Mesendoderm (in vitro differentiated cells): ENCODE measurements around the gene KRTAP10-12.

Experiments used
- DNase-seq: peaks from one replicate; pipeline ENCODE4 v3.0.0; 2013
- H2AK5ac ChIP-seq: 2 replicates; pipeline ENCODE4 v1.6.1; 2013; ENCODE audit warnings: low read length, inconsistent platforms
- H2BK120ac ChIP-seq: 2 replicates; pipeline ENCODE4 v1.6.1; 2013; ENCODE audit warnings: low read depth, mild to moderate bottlenecking, low read length, moderate library complexity, mixed read lengths
- H2BK15ac ChIP-seq: replicated peaks from 2 replicates; pipeline ENCODE4 v1.6.1; 2013; ENCODE audit warnings: low read depth, mild to moderate bottlenecking, moderate library complexity
- H2BK5ac ChIP-seq: 2 replicates; pipeline ENCODE4 v1.6.1; 2013; ENCODE audit warnings: low read length, inconsistent platforms
- H3K18ac ChIP-seq: 2 replicates; pipeline ENCODE4 v1.6.1; 2013; ENCODE audit warnings: mild to moderate bottlenecking, low read length, mixed read lengths
- H3K23ac ChIP-seq: one replicate; pipeline ENCODE4 v1.6.1; 2013; ENCODE audit warnings: low read length
- H3K27ac ChIP-seq: 2 replicates; pipeline ENCODE4 v1.5.1; 2013; ENCODE audit warnings: low read depth, mild to moderate bottlenecking, inconsistent platforms, low read length, moderate library complexity
- H3K27me3 ChIP-seq: 2 replicates; pipeline ENCODE4 v1.6.1; 2013; ENCODE audit warnings: low read length, control low read depth, mild to moderate bottlenecking, inconsistent platforms; ENCODE audit not compliant: insufficient read depth, poor library complexity
- H3K36me3 ChIP-seq: 2 replicates; pipeline ENCODE4 v1.6.1; 2013; ENCODE audit warnings: low read length, inconsistent platforms; ENCODE audit not compliant: control insufficient read depth, insufficient read depth
- H3K4ac ChIP-seq: one replicate; pipeline ENCODE4 v1.6.1; 2013; ENCODE audit warnings: low read depth, mild to moderate bottlenecking, low read length, moderate library complexity
- H3K4me1 ChIP-seq: 2 replicates; pipeline ENCODE4 v1.6.1; 2013; ENCODE audit warnings: low read depth, low read length, inconsistent platforms; ENCODE audit not compliant: control insufficient read depth
- H3K4me2 ChIP-seq: 2 replicates; pipeline ENCODE4 v1.6.1; 2013; ENCODE audit warnings: low read length
- H3K4me3 ChIP-seq: 2 replicates; pipeline ENCODE4 v1.5.1; 2013; ENCODE audit warnings: mild to moderate bottlenecking, low read length
- H3K56ac ChIP-seq: one replicate; pipeline ENCODE4 v1.6.1; 2013; ENCODE audit warnings: low read length
- H3K79me1 ChIP-seq: 2 replicates; pipeline ENCODE4 v1.6.1; 2013; ENCODE audit warnings: low read length, inconsistent platforms
- H3K79me2 ChIP-seq: 2 replicates; pipeline ENCODE4 v1.6.1; 2013; ENCODE audit warnings: mild to moderate bottlenecking, low read length; ENCODE audit not compliant: control insufficient read depth, insufficient read depth
- H3K9ac ChIP-seq: 2 replicates; pipeline ENCODE4 v1.6.1; 2013; ENCODE audit warnings: low read length, inconsistent platforms
- H4K5ac ChIP-seq: one replicate; pipeline ENCODE4 v1.6.1; 2013; ENCODE audit warnings: low read length
- H4K8ac ChIP-seq: one replicate; pipeline ENCODE4 v1.6.1; 2013; ENCODE audit warnings: low read depth, mild to moderate bottlenecking, control low read depth, low read length, moderate library complexity
- WGBS: extraction: QIAGEN DNeasy Blood & Tissue Kit; methylation state at CpG from one replicate; pipeline ENCODE4 v1.1.7; 2013; ENCODE audit warnings: low lambda C conversion rate, missing lambda C conversion rate; ENCODE audit not compliant: insufficient coverage; ENCODE audit errors: extremely low coverage; 5-methylcytosine and 5-hydroxymethylcytosine counted together

KRTAP10-12 gene

DNA sequence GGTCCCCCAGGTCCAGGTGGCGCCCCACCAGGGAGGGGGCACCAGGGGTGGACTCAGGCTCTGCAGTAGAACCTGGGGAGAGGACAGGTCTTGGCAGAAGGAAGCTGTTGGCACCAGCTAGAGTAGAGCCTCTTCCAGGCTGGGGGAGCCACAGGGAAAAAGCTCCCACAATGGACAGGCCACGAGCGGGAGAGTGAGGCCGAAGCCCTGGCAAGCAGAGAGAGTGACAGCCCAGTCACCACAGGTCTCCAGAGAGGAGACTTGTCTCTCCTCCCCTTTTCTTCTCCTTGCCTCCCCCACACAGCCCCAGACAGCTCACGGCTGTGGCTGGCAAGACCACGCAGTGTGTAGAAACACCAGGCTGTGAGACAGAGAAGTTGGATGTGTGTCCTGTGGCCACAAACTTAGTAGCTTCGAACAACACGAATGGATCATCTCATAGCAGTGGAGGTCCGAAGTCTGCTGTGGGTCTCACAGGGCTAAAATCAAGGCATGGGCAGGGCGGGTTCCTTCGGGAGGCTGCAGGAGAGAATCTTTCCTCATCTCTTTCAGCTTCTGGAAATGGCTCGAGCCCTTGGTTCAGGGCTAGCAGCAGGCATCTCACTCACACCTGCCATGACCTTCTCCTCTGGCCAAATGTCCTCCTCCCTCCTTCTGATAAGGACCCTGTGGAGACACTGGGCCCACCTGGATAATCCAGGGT lies 45.8 kb upstream of the KRTAP10-12 start:
- Histone ChIP-seq H2BK15ac (no peak overlapping the region), H3K4me1 (no peaks in the 10 kb centered on the region), H2BK120ac (no peak overlapping the region), H3K4me2 (no peak overlapping the region), H4K5ac (no peak overlapping the region), H3K36me3 (no peaks in the 10 kb centered on the region), H3K79me1 (no peaks in the 10 kb centered on the region), H2BK5ac (no peak overlapping the region), H3K27me3 (no peaks in the 10 kb centered on the region), H3K4me3 (no peak overlapping the region), H4K8ac (no peak overlapping the region), H3K4ac (no peak overlapping the region), H2AK5ac (no peak overlapping the region), H3K9ac (no peak overlapping the region), H3K18ac (no peak overlapping the region), H3K27ac (no peak overlapping the region), H3K56ac (no peak overlapping the region), H3K23ac (no peak overlapping the region), H3K79me2 (no peaks in the 10 kb centered on the region)
- DNase-seq = no peak
- WGBS = no CpG with 5 or more reads among the region's 12 CpGs

DNA sequence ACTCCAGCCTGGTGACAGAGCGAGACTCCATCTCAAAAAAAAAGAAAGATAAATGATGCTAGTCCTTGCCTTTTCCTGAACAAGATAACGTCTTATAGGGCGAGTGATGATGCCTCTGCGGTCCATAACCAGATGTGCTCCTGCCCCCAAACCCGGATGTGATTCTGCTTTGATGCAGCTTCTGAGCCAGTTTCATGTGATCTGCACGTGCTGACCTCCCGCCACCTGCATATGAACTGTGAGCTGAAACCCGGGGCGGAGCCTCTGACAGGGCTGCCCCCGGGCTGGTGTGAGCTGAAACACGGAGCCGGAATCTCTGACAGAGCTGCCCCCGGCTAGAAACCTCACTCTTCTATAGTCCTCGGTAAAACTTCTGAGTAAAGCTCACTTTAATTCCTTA lies 43.8 kb upstream of the KRTAP10-12 start:
- Histone ChIP-seq H3K9ac (no peak overlapping the region), H3K79me2 (no peaks in the 10 kb centered on the region), H3K4me3 (no peak overlapping the region), H3K18ac (no peak overlapping the region), H2BK15ac (no peak overlapping the region), H4K8ac (no peak overlapping the region), H2BK5ac (no peak overlapping the region), H3K79me1 (no peaks in the 10 kb centered on the region), H3K27me3 (no peaks in the 10 kb centered on the region), H4K5ac (no peak overlapping the region), H3K4ac (no peak overlapping the region), H3K4me2 (no peak overlapping the region), H2AK5ac (no peak overlapping the region), H3K4me1 (no peaks in the 10 kb centered on the region), H3K36me3 (no peaks in the 10 kb centered on the region), H3K23ac (no peak overlapping the region), H3K56ac (no peak overlapping the region), H3K27ac (no peak overlapping the region), H2BK120ac (no peak overlapping the region)
- DNase-seq = no peak
- WGBS = no CpG with 5 or more reads among the region's 14 CpGs

DNA sequence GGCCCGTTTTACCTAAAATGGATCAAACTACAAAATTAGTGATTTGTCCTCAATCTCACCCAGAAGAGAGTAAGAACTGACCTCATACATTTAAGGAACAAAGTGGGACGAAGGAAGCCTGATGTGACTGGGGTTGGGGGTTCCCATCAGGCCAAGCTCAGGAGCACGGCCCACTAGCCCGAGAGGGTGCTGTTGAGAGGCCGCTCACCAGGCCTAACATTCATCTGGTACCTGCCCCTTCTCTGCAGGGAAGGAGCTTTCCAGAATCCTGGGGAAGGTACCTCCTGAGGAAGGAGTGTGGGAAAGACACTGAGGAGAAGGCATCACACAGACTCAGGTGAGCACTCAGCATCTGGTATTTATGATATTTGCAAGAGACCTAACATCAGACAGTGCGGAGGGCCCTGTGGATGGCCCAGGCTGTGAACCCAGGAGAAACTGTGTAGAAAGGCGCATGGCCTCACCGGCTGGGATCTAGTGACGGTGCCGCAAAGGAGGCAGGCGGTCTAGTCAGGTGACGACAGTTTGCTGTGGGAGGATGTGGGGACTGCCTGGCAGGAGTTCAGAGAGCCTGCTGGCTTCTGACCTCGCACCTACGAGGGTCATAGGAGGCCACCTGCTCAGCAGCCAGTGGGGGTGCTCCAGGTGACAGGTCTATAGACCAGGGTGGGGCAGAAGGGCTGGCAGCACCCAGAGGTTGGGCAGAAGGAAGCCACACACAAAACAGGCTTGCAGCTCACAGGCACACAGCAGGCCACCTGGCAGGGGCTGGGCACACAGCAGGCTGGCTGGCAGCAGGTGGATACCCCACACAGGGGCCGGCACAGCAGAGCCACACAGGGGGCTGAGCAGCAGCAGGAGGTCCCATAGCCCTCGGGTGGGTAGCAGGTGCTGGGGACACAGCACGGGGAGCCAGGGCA lies 43.1 kb upstream of the KRTAP10-12 start:
- Histone ChIP-seq H4K8ac (no peak overlapping the region), H3K36me3 (no peaks in the 10 kb centered on the region), H3K9ac (no peak overlapping the region), H3K4me1 (peaks cover under 1% of the 10 kb centered on the region), H3K79me2 (no peaks in the 10 kb centered on the region), H3K4me2 (no peak overlapping the region), H3K23ac (no peak overlapping the region), H2BK15ac (no peak overlapping the region), H3K27ac (no peak overlapping the region), H3K27me3 (no peaks in the 10 kb centered on the region), H2AK5ac (no peak overlapping the region), H3K18ac (no peak overlapping the region), H4K5ac (no peak overlapping the region), H3K4ac (no peak overlapping the region), H2BK120ac (no peak overlapping the region), H3K56ac (no peak overlapping the region), H3K4me3 (no peak overlapping the region), H3K79me1 (no peaks in the 10 kb centered on the region), H2BK5ac (no peak overlapping the region)
- DNase-seq = no peak
- no CpG with 5 or more reads among the region's 17 CpGs for WGBS

DNA sequence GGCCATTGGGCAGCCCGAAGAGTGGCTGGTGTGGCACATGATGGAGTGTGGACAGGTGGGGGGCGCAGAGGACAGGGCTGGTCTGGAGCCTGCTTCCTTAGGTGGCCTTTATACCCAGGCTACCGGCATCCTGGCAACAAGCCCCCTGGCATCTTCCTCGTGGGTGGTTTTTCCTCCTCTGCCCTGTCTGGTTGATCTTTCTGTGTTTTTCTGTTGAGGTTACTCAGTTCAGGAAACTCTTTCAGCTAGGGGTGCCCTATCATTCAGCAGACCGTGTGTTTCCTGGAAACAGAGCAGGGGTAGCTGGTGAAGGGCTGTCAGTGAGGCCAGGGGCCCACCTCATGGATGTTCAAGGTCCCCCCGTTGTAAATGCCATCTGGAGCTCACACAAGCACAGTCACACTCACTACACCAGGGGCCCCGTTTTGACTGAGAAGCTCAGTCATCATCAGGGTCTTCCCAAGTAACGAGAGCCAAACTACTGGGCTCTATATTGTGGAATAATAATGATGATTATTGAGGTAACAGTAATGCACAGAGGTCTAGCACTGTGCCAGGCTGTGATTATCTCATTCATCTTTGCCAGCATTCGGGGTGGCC lies 42.3 kb upstream of the KRTAP10-12 start, which contains the start of gene KRTAP12-4:
TSS of gene KRTAP12-4 (minus strand) at position 84 of the 600 bp plus-strand sequence. CDS start at position 39, 45 bp downstream.
- Histone ChIP-seq H3K56ac (no peak within 1 kb of the TSS), H4K8ac (no peak within 1 kb of the TSS), H3K27ac (no peak within 1 kb of the TSS), H2BK15ac (no peak within 1 kb of the TSS), H3K9ac (no peak within 1 kb of the TSS), H3K18ac (no peak within 1 kb of the TSS), H3K27me3 (no peaks in the 10 kb centered on the region), H4K5ac (no peak within 1 kb of the TSS), H3K36me3 (no peaks in the 10 kb centered on the region), H3K4me1 (peaks cover 2% of the 10 kb centered on the region), H3K79me2 (no peaks in the 10 kb centered on the region), H3K4me3 (no peak within 1 kb of the TSS), H3K4me2 (no peak within 1 kb of the TSS), H3K23ac (no peak within 1 kb of the TSS), H2BK120ac (no peak within 1 kb of the TSS), H2BK5ac (no peak within 1 kb of the TSS), H2AK5ac (no peak within 1 kb of the TSS), H3K79me1 (no peaks in the 10 kb centered on the region), H3K4ac (no peak within 1 kb of the TSS)
- DNase-seq = no peak
- WGBS = no CpG with 5 or more reads among the region's 9 CpGs

DNA sequence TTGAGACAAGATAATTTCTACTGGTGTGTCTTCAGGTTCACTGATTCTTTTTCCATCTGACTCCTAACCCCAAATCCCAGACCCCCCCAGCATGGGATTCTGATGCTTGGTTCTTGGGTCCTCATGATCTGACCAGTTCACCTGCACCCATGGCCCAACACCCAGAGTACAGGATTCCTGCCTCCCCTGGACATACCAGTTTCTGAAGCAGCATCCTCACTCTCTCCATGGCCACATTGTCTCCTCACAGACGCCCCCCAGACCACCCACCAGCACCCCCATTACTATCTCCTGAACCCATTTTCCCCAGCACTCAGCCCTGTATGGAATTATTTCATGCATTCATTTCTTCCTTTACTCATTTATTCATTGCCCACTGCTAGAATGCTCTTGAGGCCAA lies 40.1 kb upstream of the KRTAP10-12 start:
- no peaks in the 10 kb centered on the region for H3K79me2 ChIP-seq
- H3K4me1 ChIP-seq = peaks cover 2% of the 10 kb centered on the region
- WGBS = no CpG with 5 or more reads among the region's 1 CpG
- no peak overlapping the region for H4K5ac ChIP-seq
- H2BK15ac ChIP-seq = no peak overlapping the region
- no peak overlapping the region for H3K18ac ChIP-seq
- H3K56ac ChIP-seq = no peak overlapping the region
- no peak overlapping the region for H3K4me2 ChIP-seq
- no peak overlapping the region for H2BK120ac ChIP-seq
- no peak overlapping the region for H3K9ac ChIP-seq
- DNase-seq = no peak
- H2AK5ac ChIP-seq = no peak overlapping the region
- no peak overlapping the region for H4K8ac ChIP-seq
- no peaks in the 10 kb centered on the region for H3K27me3 ChIP-seq
- no peak overlapping the region for H3K23ac ChIP-seq
- no peaks in the 10 kb centered on the region for H3K36me3 ChIP-seq
- no peak overlapping the region for H3K4ac ChIP-seq
- H3K4me3 ChIP-seq = no peak overlapping the region
- no peak overlapping the region for H3K27ac ChIP-seq
- H2BK5ac ChIP-seq = no peak overlapping the region
- no peaks in the 10 kb centered on the region for H3K79me1 ChIP-seq
